SH-SY5Y (cell line): ENCODE results near the gene CD59.

Experiments used
- GATA2 ChIP-seq: IDR thresholded peaks from 2 replicates; pipeline ENCODE4 v1.6.1; 2011; ENCODE audit warnings: mild to moderate bottlenecking, low read depth, low read length
- GATA3 ChIP-seq: IDR thresholded peaks from 2 replicates; pipeline ENCODE4 v1.6.1; 2011; ENCODE audit warnings: low read depth, mild to moderate bottlenecking, low read length, moderate library complexity

DNA sequence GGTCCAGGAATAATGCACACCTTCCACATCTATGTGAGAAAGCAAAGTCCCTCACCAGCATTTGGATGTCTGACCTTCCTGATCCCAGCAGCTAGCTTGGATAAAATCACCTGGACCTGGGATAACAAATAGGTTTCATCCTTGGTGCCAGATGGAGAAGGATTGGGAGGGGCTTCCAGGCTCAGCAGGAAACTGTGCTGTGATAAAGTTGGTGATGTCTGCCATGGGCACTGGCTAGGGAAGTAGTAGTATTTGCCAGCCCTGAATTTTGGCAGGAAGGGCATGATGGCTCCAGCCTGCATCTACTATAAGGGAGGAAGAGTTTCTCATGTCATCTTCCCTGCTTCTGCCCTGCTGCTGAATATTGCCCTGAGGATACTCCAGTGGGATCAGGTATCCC lies 73.1 kb downstream of the CD59 start:
- no peak for TF ChIP-seq GATA2
- no peak for TF ChIP-seq GATA3
